ENCODE data around the gene MEX3D.
"Not testable (repeated sequence)": the region's sequence is repeated elsewhere in the genome, so short reads cannot be mapped to it uniquely, and the experiment has no call there.

The MEX3D gene

DNA sequence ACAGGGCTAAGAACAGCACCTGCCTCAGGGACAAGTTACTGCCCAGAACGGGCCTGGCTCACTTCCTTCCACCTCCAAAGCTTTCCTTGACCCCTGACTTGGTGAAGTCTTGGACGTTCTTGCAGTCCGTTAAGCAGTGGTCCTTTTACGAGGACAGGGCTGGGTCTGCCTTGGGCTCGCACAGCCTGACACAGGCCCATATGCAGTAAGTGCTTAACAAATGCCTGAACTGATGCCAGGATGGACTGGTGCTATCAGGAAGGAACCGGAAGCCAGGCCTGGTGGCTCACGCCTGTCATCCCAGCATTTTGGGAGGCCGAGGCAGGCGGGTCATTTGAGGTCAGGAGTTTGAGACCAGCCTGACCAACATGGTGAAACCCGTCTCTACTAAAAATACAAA is 46.1 kb downstream of the MEX3D start:
- DNase-seq (ENCODE audit: low read depth in 3 of 3, low spot score in 1 of 3), result no peak

DNA sequence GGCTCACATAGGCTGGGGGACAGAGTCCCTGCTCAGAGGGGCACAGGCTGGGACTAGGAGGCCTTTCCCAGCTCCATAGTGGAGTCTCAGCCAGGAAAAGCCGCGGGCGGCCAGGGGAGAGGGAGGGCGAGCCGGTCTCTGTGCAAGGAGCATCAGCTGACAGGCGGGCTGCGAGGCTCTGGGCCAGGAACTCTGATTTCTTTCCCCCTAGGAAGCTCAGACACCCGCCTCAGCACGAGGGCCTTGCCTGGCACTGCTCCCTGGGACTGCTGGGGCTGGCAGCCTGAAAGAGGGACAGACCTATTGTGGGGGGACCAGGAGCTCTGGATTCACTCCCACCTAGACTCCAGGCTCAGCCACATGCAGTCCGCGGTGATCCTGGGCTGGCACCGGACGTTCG is 46.5 kb downstream of the MEX3D start:
- no peak for DNase-seq (ENCODE audit: low read depth in 3 of 3, low spot score in 1 of 3)

DNA sequence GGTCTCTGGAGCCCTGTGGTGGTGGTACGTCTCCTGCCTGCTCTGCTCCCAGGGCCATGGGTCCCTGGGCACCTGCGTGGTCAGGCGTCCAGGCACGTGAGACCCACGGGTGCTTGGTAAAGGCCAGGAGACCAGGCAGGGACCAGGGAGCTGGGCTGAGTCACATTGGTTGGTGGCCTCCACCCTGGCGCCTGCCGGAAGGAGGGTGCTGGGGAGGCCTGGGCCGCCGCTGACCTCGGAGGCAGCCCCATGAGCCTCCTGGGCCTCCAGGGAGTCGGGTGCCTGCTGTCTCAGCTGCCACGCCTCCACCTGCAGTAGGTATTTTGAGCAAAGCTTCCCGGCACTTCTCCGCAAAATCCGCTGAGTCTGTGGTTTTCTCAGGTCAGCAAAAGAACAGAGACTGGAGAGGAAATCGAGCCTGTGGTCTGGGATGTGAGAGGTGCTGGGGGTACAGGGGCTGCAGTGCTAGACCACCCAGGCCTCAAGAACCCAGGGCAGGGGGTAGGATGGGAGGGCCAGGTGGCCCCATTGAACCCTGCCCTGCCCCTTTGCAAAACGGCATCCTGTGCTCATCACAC is 47.8 kb downstream of the MEX3D start:
- DNase-seq (ENCODE audit: low read depth in 3 of 3, low spot score in 1 of 3), result no peak

DNA sequence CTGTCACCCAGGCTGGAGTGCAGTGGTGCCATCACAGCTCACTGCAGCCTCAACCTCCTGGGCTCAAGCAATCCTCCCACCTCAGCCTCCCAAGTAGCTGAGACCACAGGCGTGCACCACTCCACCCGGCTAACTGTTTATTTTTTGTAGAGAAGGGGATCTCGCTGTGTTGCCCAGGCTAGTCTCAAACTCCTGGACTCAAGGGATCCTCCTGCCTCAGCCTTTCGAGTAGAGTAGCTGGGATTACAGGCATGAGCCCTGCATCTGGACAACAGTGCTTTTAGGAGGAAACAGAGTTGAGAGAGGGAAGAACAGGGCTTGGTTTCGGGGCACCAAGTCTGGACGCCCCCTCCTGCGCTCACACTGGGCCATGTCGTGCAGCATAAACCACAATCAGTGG is 48.3 kb downstream of the MEX3D start:
- DNase-seq (ENCODE audit: low read depth in 3 of 3, low spot score in 1 of 3), result not testable (repeated sequence)

DNA sequence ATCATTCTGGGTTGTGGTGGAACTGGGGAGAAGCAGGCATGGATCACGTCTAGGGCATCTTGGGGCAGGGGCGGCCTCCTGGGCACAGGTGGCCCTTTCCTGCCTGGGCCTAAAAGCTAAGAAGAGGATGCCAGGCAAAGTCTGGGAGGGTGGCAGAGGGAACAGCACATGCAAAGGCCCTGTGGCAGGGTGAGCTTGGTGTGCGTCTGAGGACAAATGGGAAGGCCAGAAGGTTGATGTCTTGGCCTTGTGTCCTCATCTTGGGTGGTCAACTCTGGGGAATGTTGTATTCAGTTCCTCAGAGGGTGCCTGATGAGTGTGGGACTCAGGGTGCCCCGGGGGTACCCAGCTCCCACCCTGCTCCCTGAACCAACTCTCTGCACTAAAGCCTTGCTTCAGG is 49.7 kb downstream of the MEX3D start:
- DNase-seq (ENCODE audit: low read depth in 3 of 3, low spot score in 1 of 3), result no peak

DNA sequence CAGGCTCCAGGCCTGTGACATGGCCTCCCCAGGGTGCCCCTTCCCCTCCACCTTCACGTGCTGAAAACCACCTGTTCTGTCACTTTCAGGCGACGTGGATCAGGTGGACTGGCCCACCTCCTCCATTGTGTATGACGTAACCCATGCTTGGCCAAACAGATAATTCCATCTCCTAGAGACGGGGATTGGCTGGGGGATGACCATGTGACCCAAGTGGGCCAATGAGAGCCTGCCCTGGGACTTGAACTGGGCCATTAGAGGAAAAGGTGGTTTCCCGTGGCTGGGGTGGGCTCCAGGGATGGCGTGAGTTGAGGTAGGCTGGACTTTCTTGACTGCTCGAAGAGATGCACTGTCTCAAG is 51.8 kb downstream of the MEX3D start:
- no peak for DNase-seq (ENCODE audit: low read depth in 3 of 3, low spot score in 1 of 3)

DNA sequence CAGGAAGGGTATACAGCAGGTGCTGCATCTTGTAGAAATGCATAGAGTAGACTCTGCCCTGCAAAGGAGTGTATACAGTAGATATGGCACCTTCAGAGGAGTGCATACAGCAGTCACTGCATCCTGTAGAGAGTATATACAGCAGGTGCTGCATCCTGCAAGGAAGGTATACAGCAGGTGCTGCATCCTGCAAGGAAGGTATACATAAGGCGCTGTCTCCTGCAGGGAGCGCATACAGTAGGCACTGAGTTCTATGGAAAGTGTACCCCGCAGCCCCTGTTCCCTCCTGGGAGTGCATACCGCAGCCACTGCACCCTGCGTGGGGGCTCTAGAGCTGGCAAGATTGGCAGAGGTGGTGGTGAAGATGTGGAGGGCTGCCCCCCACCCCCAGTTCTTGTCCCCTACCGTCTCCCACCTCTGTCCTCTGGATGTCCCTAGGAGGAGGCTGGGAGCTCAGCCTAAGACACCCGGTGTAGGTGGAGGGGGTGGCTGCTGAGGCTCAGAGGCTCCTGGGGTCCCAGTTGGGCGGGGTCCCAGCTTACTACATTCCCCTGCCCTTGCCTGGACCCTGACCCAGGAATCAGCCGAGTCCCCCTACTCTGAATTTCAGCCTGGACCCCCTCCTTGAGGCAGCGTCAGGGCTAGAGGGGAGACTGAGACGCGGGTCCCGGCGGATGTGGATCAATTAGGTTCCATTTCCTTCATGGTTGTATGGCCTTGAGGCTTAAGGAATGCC is 53.0 kb downstream of the MEX3D start:
- DNase-seq (ENCODE audit: low read depth in 3 of 3, low spot score in 1 of 3), result no peak

DNA sequence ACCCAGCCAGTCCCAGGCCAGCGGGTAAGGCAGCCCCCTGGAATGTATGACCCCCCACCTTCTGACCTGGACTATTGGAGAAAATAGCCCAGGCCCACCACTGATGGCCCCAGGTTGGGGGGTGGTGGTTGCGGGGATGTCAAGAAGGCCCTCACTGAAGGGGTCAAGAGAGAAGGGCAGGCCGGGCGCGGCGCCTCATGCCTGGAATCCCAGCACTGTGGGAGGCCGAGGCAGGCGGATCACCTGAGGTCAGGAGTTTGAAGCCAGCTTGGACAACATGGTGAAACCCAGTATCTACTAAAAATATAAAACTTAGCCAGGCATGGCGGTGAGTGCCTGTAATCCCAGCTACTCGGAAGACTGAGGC is 53.8 kb downstream of the MEX3D start:
- no peak for DNase-seq (ENCODE audit: low read depth in 3 of 3, low spot score in 1 of 3)

DNA sequence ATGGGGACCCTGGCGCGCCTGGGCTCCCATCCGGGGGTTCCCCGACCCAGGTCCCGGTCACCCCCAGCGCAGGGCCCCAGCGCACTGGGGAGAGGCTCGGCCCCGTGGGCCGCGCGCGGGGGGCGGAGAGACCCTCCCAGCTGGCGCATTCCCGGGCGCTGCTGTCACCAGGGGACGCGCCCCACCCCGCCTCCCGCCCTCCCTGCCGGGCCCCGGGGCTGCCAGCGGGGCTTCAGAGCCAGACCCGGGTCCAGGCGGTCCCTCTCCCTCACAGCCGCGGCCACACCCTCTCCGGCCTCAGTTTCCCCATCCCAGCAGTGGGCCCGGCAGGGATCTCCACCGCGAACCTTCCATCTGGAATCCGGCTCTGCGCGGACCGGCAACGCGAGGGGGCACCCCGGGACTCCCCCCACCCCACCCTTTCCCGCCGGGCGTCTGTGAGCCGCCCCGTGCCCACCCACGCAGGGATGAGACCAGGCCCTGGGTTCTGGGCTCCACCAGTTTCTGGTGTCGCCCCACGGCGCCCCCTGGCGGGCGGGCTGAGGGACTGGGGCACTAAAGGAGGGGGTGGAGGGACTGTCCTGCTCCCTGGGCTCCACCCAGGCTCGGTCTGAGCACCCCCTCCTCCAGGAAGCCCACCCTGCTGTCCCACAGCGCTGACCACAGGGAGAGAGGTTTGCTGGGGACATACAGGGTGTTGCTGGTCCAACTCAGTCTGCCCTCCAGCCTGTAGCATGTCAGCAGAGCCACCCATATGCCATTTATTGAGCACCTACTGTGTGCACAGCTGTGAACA is 54.4 kb downstream of the MEX3D start:
- peak in 2 of 3 donors; percentile 35 to 53 for DNase-seq (ENCODE audit: low read depth in 3 of 3, low spot score in 1 of 3)

DNA sequence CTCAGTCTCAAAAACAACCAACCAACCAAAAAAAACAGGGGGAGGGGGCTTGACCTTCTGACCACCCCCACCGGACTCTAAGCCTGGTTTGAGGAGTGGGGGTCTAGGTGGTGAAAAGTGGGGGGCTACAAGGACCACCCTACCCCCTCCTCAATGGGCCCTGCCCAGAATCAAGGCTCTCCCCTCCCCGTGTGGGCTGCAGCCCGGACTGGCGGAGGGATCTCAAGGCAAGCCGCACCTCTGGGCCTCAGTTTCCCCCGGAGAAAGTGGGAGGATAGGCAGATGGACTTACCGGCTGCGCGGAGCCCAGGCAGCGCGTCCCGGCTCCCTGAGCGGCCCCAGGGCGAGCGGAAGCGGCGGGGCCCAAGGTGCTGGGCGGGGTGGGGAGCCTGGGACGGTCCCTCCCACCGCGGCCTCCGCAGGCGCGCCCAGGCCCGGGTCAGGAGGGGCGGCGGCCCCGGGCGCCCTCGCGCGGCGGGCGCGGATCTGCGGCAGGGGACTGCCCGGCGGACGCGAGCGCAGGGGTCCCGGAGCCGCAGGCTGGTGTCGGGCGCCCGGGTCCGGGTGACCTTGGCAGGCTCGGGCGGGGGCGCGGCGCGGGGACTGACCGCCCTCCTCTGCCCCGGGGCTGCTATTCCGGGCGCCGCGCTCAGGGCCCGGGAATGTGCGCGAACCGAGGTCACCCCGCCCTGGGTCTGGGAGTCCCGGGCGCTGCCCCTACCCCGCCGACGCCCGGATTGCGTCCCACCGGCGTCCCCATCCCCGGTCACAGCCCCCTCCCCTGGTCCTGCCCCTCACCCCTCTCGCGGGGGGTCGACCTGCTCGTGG is 55.2 kb downstream of the MEX3D start, which contains the start of gene ADAMTSL5:
Gene ADAMTSL5, minus strand, starts transcription at position 349 of the 828 bp plus-strand sequence. CDS start 2,076 bp downstream, outside the sequence.
- peak in 2 of 3 donors; percentile 48 to 49 for DNase-seq (ENCODE audit: low read depth in 3 of 3, low spot score in 1 of 3)

DNA sequence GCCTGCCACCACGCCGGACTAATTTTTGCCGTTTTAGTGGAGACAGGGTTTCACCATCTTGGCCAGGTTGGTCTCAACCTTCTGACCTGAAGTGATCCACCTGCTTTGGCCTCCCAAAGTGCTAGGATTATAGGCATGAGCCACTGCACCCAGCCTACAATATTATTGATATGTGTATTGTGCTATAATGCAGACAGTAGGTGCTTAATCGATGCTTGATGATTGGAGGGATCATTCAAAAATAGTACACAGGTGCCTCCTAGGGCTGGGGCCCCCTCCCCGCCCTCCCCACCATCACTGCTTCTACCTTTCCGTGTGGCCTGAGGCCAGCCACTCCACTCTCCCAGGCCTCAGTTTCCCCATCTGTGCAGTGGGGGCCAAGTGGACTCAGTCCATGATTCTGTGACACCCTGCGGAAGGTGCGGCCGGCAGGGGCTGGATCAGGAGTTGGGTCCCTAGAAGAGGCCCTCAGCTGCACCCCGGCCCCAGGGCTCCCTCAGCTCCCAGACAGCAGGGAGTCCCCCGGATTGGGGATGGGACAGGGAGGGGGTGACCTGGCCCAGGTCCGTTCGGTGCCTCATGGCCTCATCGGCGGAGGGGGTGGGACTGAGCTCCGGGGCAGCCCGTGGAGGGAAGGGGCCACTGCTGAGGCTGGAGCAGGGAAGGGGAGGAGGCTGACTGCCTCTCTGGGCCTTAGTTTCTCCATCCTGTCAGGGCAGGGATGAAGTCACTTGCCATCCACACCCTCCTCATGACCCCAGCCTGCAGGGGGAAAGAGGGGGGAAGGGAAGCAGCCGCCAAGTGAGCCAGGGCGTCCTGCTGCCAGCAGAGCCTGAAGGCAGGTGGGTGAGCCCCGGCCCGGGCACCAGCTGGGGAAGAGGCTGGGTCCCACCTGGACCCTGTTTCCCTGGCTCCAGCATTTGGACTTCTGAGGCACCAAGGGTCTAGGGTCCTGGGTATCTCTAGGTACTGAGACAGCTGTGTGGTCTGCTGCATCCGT is 56.5 kb downstream of the MEX3D start:
- DNase-seq (ENCODE audit: low read depth in 3 of 3, low spot score in 1 of 3), result no peak

DNA sequence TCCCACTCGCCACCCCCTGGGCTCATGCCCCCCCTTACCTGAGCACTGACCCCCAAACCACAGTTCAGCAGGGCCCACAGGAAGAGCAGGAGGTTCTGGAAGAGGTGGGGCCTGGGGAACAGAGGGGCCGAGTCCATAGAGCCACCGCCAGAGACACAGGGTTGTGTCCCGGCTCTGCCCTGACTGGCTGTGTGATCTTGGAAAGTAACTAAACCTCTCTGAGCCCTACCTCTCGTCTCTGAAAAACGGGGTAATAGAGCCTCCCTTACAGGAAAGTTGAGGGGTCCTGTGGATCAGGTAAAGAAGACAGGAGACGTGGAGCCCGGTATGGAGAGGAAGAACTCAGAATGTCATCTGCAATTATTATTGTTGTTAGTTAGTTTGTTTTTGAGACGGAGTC is 57.3 kb downstream of the MEX3D start:
- DNase-seq (ENCODE audit: low read depth in 3 of 3, low spot score in 1 of 3), result no peak

DNA sequence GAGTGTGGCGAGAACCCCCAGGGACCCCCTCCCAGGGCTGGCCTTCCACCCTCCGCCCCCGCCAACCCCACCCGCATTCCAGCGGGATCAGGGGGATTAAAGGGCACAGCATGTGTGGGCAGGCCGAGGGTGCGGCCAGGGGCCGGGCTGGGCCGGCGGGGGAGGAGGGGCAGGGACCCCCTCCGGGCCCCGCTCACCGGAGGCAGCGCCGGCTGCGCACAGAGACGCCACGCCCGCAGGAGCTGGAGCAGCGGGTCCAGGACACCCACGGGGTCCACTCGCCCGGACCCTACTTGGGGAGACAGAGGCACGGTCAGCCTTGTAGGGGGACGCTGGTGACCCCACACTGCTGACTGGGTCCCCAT is 57.7 kb downstream of the MEX3D start:
- DNase-seq (ENCODE audit: low read depth in 3 of 3, low spot score in 1 of 3), result no peak

DNA sequence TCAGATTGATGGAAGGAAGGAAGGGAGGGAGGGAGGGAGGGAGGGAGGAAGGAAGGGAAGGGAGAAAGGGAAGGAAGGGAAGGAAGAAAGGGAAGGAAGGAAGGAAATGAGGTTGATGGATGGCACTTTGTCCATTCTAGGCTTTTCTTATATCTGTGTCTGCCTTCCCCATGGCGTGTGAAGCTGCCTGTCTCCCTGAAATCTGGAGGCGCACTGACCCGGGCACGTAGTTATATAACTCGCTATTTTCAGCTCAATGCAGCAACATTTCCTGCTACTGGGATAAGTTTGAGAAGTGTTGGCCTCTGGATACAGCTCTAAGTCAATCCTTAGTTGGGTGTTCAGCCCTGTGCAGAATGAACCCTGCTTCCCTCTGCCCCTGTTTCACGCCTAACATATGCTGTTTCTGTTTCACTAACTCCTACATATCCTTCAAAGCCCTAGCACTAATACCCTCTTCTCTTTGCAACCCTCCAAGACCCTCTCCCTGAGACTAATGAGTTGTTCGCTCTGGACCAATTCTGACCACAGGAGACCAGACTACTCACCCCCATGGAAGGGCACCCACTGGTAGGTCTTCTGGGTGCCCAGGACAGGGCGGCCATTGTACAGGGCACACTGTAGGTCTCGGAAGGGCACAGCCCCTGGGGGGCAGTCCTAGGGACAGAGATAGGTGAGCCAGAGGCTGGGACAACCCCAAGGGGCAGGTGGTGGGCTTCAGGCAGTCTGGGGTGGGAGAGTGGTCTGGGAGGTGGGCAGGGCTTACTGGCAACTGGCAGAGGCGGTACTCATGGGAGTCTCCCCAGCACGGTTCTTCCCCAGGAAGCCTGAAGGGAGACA is 58.3 kb downstream of the MEX3D start:
- no peak for DNase-seq (ENCODE audit: low read depth in 3 of 3, low spot score in 1 of 3)

DNA sequence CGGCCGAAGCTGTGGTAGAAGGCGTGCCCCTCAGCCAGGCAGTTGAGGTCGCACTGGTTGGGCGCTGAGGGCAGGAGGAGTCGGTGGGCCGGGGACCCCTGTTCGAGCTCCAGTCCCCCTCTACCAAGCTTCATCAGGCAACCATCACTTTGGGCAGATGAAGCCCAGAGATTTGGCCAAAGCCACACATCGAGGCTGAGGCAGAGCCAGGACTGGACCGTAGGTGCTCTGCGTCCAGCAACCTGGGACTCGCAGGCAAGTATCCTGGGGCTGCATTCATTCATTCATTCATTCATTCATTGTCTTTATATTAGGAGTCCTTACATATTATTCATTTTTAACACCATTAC is 59.6 kb downstream of the MEX3D start:
- no peak for DNase-seq (ENCODE audit: low read depth in 3 of 3, low spot score in 1 of 3)

DNA sequence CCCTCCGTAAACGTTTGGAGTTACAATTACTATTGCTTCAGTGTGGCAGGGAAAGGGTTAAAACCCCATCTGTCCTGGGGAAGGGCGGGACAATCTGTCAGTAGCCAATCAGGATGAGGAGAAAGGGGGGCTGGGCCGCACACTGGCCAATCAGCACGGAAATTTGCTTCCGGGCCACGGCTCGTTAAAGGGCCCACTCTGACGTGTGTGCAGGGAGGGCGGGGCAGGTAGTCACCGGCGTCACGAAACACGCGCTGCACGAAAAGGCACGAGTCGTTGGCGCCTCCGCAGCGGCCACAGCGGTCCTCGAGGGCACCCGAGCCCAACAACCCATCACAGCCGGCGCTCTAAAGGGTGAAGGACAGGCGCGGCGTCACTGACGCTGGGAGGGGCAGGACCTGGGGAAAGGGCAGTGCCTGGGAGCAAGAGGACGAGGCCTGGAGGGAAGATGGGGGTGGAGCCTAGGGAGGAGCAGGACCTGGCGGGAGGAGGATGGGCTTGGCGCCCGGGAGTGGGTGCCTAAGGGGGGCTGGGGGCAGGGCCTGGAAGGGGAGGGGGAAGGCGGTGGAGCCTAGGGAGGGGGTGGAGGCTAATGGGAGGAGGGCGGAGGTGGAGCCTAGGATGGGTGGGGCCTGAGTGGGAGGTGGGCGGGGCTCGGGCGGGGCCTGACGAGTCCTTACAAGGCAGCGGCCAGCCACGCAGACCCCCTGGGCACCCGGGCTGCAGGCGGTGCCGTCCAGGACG is 60.2 kb downstream of the MEX3D start:
- DNase-seq (ENCODE audit: low read depth in 3 of 3, low spot score in 1 of 3), result peak; percentile 78 to 85 (median 82)

DNA sequence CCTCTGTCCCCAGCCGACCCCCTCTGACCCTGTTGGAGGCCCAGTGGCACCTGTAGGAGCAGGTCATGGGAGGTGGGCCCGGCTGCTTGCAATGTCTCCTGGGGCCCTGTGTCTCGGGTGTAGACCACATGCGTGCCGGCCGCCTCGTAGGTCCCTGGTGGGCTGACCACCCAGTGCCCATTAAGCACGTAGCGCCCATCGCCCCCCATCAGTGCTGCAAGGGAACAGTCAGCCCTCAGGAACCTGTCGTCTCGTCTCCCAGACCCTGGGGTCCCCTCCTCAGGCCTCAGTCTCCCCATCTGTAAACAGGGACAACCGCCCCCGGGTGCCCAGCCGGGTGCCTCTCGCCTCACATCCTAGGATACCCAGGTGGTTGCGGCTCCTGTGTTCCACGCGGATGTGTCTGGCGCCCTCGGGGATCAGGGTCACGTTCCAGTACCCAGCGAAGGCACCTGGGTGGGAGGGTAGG is 60.9 kb downstream of the MEX3D start:
- DNase-seq (ENCODE audit: low read depth in 3 of 3, low spot score in 1 of 3), result no peak

DNA sequence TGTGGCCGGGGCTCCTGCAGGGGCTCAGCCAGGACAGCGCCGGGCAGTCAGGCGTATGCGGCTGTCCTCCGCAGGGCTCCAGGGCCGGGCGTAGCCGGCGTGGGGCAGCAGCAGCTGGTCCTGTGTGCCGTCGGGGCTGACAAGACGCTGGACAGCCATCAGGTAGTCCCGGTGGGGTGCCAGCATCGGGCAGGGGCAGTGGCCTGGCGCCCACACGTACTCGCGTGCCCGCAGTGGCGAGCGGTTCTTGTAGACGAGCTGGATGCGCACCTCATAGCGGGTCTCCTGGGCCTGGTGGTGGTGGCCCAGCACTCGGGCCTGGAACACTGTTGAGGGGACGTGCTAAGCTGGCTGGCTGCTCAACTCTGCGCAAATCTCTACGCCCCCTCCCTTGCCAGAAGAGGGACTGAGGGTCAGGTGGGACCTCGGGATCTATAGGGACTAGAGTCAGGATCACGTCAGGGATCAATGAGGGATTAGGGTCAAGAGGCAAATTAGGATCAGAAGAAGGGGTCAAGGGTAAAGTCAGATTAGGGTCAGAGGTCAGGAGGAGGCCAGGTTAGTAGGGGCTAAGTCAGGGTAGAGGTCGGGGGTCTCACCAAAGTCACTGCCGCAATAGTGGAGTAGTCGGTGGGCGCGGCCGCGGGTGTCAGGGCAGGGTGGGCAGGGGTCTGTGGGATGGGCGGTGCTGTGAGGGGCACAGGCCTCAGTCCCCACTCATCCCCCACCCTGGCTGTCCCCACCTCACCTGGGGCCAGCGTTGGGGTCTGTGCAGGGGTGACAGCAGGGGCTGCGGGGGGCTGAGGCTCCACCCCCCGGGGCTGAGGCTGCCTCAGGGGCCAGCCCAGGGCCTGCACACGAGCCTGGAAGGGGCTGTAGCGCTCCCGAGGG is 61.9 kb downstream of the MEX3D start:
- no peak for DNase-seq (ENCODE audit: low read depth in 3 of 3, low spot score in 1 of 3)
